Calu3 (cell line): Measurements from ENCODE around the gene NAA80. TPM values are rescaled to one million over a fixed set of nuclear protein-coding genes. Genes with fewer than 3 reads are reported as not detected.
"Not testable (repeated sequence)": the region's sequence is repeated elsewhere in the genome, so short reads cannot be mapped to it uniquely, and the experiment has no call there.

Experiments used
- BruUV-seq: library from RNA; stranded (reverse); fragments of 400-500 nt; replicated peaks from 2 replicates; lab custom pipeline; 2021; lab: Mats Ljungman, UMichigan
- CTCF ChIA-PET: fragments of 300-600 bp; sonication (Branson Sonifier 250); formaldehyde crosslinking; loops from one replicate; lab custom pipeline; 2022; ENCODE audit warnings: antibody characterized with exemption; lab: Charles Lee
- DNase-seq: peaks from one replicate; pipeline ENCODE4 v3.0.0; 2022
- H3K27ac Mint-ChIP-seq: one replicate; pipeline ENCODE4 v1.8.0; 2022; ENCODE audit warnings: mixed read lengths; ENCODE audit not compliant: unreplicated experiment
- H3K27me3 Mint-ChIP-seq: one replicate; pipeline ENCODE4 v1.8.0; 2022; ENCODE audit warnings: mixed read lengths; ENCODE audit not compliant: unreplicated experiment
- H3K36me3 Mint-ChIP-seq: one replicate; pipeline ENCODE4 v1.8.0; 2022; ENCODE audit warnings: mild to moderate bottlenecking, moderate library complexity, mixed read lengths; ENCODE audit not compliant: insufficient read depth, unreplicated experiment
- H3K4me1 Mint-ChIP-seq: one replicate; pipeline ENCODE4 v1.8.0; 2022; ENCODE audit warnings: mild to moderate bottlenecking, low read depth, mixed read lengths; ENCODE audit not compliant: unreplicated experiment
- H3K4me3 Mint-ChIP-seq: one replicate; pipeline ENCODE4 v1.8.0; 2022; ENCODE audit warnings: mild to moderate bottlenecking, low read depth, moderate library complexity, mixed read lengths; ENCODE audit not compliant: unreplicated experiment
- H3K9me3 Mint-ChIP-seq: one replicate; pipeline ENCODE4 v1.8.0; 2022; ENCODE audit warnings: low read depth, mixed read lengths; ENCODE audit not compliant: unreplicated experiment
- intact Hi-C: fragments of 100-400 bp; cut with micrococcal nuclease; formaldehyde crosslinking; loops from one replicate; pipeline ENCODE4 v1.10.0; 2022; ENCODE audit not compliant: unreplicated experiment
- total RNA-seq: library from RNA; stranded (reverse); gene quantifications from 2 replicates; pipeline ENCODE4 v1.2.3, GENCODE V29; 2022
- TF ChIP-seq, protein P1 (sequence below): fragments of 200-600 bp; IDR thresholded peaks from one replicate; pipeline ENCODE4 v1.8.0; 2022; ENCODE audit warnings: antibody characterized with exemption; ENCODE audit not compliant: unreplicated experiment

The NAA80 gene
- total RNA-seq, 1 experiment from 2014 or later = 15.0 TPM

DNA sequence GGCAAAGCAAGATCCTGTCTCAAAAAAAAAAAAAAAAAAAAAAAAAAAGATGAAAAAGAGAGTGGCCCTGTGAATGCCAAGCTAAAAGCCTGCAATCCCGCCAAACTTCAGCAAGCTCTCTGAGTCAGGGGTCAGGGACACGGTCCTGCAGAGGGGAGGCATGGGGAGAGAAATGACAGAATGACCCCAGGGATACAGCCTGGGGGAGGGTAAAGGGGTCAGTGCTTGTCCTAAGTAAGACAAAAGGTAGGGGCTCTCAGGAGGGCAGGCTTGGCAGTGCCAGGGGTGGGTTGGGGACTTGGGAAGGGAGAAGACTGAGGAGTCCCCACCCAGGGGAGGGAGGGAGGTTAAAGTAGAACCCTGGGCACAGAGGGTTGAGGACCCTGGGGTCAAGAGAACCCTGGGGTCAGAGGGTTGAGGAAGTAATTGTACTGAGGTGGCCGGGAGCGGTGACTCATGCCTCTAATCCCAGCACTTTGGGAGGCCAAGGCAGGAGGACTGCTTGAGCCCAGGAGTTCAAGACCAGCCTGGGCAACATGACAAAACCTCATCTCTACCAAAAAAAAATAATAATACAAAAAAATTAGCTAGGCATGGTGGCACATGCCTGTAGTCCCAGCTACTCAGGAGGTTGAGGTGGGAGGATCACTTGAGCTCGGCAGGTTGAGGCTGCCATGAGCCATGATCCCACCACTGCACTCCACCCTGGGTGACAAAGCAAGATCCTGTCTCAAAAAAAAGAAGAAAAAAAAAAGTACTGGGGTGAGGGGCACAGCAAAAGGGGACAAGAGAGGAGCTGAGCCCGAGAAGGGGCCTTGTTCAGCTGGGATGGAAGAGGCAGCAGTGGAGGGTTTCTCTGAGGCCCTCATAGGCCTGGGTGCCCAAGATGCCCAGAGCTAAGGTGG is 35.5 kb downstream of the NAA80 start:
- CTCF ChIA-PET = interaction anchor here (0.8 to 1.6 kb wide), 6 partner anchors 17 to 73 kb away, joined by 3 to 6 read pairs (median 4); partner anchors contain the start of gene GNAI2
- no peaks in the 10 kb centered on the region for H3K9me3 Mint-ChIP-seq
- H3K27ac Mint-ChIP-seq = peak overlapping the region; percentile 54
- peaks cover 40% of the 10 kb centered on the region for H3K36me3 Mint-ChIP-seq
- H3K4me1 Mint-ChIP-seq = peaks cover 39% of the 10 kb centered on the region
- no peak for DNase-seq
- intact Hi-C loops = no loop called here
- no TSS peak for BruUV-seq
- no peaks in the 10 kb centered on the region for H3K27me3 Mint-ChIP-seq
- H3K4me3 Mint-ChIP-seq = no peak overlapping the region
- TF ChIP-seq, protein P1, sequence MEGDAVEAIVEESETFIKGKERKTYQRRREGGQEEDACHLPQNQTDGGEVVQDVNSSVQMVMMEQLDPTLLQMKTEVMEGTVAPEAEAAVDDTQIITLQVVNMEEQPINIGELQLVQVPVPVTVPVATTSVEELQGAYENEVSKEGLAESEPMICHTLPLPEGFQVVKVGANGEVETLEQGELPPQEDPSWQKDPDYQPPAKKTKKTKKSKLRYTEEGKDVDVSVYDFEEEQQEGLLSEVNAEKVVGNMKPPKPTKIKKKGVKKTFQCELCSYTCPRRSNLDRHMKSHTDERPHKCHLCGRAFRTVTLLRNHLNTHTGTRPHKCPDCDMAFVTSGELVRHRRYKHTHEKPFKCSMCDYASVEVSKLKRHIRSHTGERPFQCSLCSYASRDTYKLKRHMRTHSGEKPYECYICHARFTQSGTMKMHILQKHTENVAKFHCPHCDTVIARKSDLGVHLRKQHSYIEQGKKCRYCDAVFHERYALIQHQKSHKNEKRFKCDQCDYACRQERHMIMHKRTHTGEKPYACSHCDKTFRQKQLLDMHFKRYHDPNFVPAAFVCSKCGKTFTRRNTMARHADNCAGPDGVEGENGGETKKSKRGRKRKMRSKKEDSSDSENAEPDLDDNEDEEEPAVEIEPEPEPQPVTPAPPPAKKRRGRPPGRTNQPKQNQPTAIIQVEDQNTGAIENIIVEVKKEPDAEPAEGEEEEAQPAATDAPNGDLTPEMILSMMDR = no peak

DNA sequence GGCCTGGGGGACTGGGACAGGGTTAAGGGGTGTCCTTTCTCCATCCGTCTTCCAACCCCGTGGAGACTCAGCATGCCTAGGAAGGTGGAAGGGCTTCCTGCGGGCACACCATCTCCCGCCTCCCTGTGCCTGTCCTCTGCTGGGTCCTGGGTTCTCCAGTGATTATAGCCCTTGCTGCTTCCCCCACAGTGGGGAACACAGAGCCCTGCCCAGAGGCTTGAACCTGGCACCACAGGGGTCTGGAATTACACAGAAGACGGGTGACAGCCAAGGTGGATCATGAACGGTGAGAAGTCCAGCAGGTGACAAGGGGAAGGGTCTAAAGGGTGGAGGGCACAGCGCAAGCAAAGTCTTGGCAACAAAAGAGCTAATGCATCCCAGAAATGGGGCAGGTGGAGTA is 36.4 kb downstream of the NAA80 start:
- H3K4me1 Mint-ChIP-seq = peaks cover 29% of the 10 kb centered on the region
- H3K27me3 Mint-ChIP-seq = no peaks in the 10 kb centered on the region
- intact Hi-C loops = no loop called here
- no TSS peak for BruUV-seq
- H3K9me3 Mint-ChIP-seq = no peaks in the 10 kb centered on the region
- no peak for DNase-seq
- H3K36me3 Mint-ChIP-seq = peaks cover 42% of the 10 kb centered on the region
- no peak overlapping the region for H3K4me3 Mint-ChIP-seq
- CTCF ChIA-PET = no interaction called here
- TF ChIP-seq, protein P1 = no peak
- peak overlapping the region; percentile 54 for H3K27ac Mint-ChIP-seq

DNA sequence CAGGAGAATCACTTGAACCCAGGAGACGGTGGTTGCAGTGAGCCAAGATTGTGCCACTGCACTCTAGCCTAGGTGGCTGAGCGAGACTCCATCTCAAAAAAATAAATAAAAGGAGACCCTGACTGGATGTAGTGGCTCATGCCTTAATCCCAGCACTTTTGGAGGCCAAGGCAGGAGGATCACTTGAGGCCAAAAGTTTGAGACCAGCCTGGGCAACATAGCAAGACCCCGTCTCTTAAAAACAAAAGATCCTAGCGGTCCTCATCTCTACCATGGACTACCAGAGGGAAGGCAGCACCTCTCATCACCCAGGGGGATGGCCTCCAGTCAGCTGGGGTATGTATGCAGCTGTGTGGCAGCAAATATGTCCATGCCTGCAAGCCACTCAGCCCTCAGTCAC is 37.0 kb downstream of the NAA80 start:
- H3K27me3 Mint-ChIP-seq, intact Hi-C loops, H3K4me3 Mint-ChIP-seq, H3K9me3 Mint-ChIP-seq, BruUV-seq, CTCF ChIA-PET, H3K27ac Mint-ChIP-seq, DNase-seq: not testable (repeated sequence)
- Mint-ChIP-seq H3K36me3 (peaks cover 43% of the 10 kb centered on the region), H3K4me1 (peaks cover 26% of the 10 kb centered on the region)

DNA sequence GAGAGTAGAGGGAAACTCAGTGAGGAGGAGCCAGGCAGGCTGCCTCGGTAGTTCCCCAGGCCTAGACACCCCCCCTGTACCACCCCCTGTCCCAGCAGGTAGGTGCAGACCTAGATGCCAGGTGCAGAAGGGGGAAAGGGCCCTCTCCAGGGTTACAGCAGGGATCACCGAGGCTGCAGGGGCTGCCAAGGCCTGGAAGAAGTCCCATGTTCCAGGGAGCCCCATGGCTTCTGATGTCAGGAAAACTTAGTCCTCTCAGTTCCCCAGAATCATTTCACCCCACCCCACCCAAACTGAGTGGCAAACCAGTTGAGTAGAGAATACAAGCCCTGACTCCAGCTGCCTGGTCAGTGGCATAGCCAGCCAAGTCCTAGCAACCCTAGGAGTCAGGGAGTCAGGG is 37.7 kb downstream of the NAA80 start:
- Mint-ChIP-seq H3K27ac (peak overlapping the region; percentile 50), H3K36me3 (peaks cover 47% of the 10 kb centered on the region), H3K4me3 (no peak overlapping the region), H3K4me1 (peaks cover 26% of the 10 kb centered on the region), H3K27me3 (no peaks in the 10 kb centered on the region), H3K9me3 (no peaks in the 10 kb centered on the region)
- CTCF ChIA-PET = interaction anchor here (0.5 kb wide), 1 partner anchor 178 kb away, joined by 3 read pairs; no protein-coding TSS in a partner anchor
- no peak for DNase-seq
- no TSS peak for BruUV-seq
- TF ChIP-seq, protein P1 = no peak
- intact Hi-C loops = no loop called here
